Ovary (tissue), 9 donors: ENCODE results near the gene USP10. TPM values are rescaled to one million over a fixed set of nuclear protein-coding genes. Genes with fewer than 3 reads are reported as not detected.

ENCODE experiments used
- DNase-seq, 5 donors: peaks; one replicate each; pipeline ENCODE4 v3.0.0-alpha.2; 2019 to 2020
- H3K27ac ChIP-seq, 2 donors: fragments of 200-600 bp; one replicate each; pipeline versions ENCODE4 v1.5.1 to v1.8.0; 2019 to 2022
- H3K27me3 ChIP-seq: fragments of 200-600 bp; one replicate; pipeline ENCODE4 v1.8.0; 2022
- H3K36me3 ChIP-seq: fragments of 200-600 bp; sonication (generic); one replicate; pipeline ENCODE4 v1.5.1; 2019
- H3K4me1 ChIP-seq: one replicate; pipeline ENCODE4 v1.8.1; 2013; ENCODE audit warnings: mild to moderate bottlenecking, moderate library complexity; ENCODE audit not compliant: insufficient read depth
- H3K4me3 ChIP-seq: fragments of 200-600 bp; sonication (generic); one replicate; pipeline ENCODE4 v1.5.1; 2017
- H3K9me3 ChIP-seq, 2 donors: fragments of 200-600 bp in 1 of 2; sonication (generic) in 1 of 2; one replicate each; pipeline versions ENCODE4 v1.5.1 to v1.8.1; 2013 to 2019; ENCODE audit warnings: mild to moderate bottlenecking in 1 of 2, moderate library complexity in 1 of 2
- CTCF ChIP-seq, 3 donors: fragments of 450-650 bp in 2 of 3; fragments of 200-600 bp in 1 of 3; IDR thresholded peaks; one replicate each; pipeline versions ENCODE4 v1.5.1 to v1.8.0; 2016 to 2022; ENCODE audit warnings: antibody characterized with exemption in 3 of 3, mild to moderate bottlenecking in 1 of 3
- EP300 ChIP-seq: sonication (generic); formaldehyde crosslinking; IDR thresholded peaks from one replicate; pipeline ENCODE4 v1.6.1; 2017; ENCODE audit warnings: antibody characterized with exemption
- POLR2A ChIP-seq: fragments of 450-650 bp; IDR thresholded peaks from one replicate; pipeline ENCODE4 v1.6.1; 2017; ENCODE audit warnings: antibody characterized with exemption, mild to moderate bottlenecking, moderate library complexity
- WGBS, 3 donors: extraction: QIAGEN DNeasy Blood & Tissue Kit in 1 of 3; methylation state at CpG; one replicate each; pipeline versions ENCODE4 v1.1.5 to v1.1.7; 2013 to 2017; 5-methylcytosine and 5-hydroxymethylcytosine counted together
- intact Hi-C, 4 donors: fragments of 100-400 bp; cut with DNase I; formaldehyde crosslinking; loops; one replicate each; pipeline versions ENCODE4 v1.11.0 to v1.15.1; 2022 to 2023
- polyA plus RNA-seq, 2 donors: library from polyadenylated mRNA; stranded (reverse); fragments of 200-250 nt in 1 of 2; fragments of 350-450 nt in 1 of 2; fragmentation: Illumina TruSeq in 1 of 2; extraction: RNeasy Lipid Tissue Mini Kit (QIAGEN cat#74804) in 1 of 2; gene quantifications; one replicate each; pipeline ENCODE4 v1.2.3, GENCODE V29; 2013 to 2014
- total RNA-seq, 7 donors: library from RNA; depleted of rRNA in 2 of 7; stranded (reverse); fragments of >200 nt in 2 of 7; fragmentation: NEBNext Ultra II Directional in 3 of 7; extraction: Animal tissue kit (Norgen Biotek cat#: 25700) in 3 of 7; gene quantifications; one replicate each; pipeline versions ENCODE4 v1.1.0 to v1.2.4, GENCODE V29; 2016 to 2023
- donor health status: DM: no; HTN: no; CAD: no; lungs with moderate emphysema.
- donor health status: DM: no; HTN: no; CAD: no.
- donor health status: Bipolar disorder and iron deficiency.
- donor health status: DM: yes; HTN: yes; CAD: no.
- donor health status: DM: no; HTN: no; CAD: no.
- donor health status: DM: yes; HTN: yes; CAD: no.

USP10 gene
- total and polyA plus RNA-seq, 9 donors, result 24.6 to 98.8 (median 71.4) TPM

GRCh38 chr16:84769416-84769815, 69.6 kb downstream of the USP10 start:
- Histone ChIP-seq H3K4me3 (no peak overlapping the region), H3K36me3 (no peaks in the 10 kb centered on the region), H3K4me1 (peaks cover 7% of the 10 kb centered on the region), H3K27ac (no peak overlapping the region), H3K9me3 (no peaks in the 10 kb centered on the region), H3K27me3 (no peaks in the 10 kb centered on the region)
- TF ChIP-seq EP300 (no peak), CTCF (IDR thresholded peaks at IDR 0.05) (no peak), POLR2A (no peak)
- intact Hi-C loops, result loop anchor here in 1 of 4 donors (5.0 kb wide), 1 partner anchor 68 kb away; no protein-coding TSS in a partner anchor
- 88 to 93% (median 90%) methylated on average over 3 of the region's 3 CpGs for WGBS, 3 donors
- no peak for DNase-seq

- no peak for TF ChIP-seq EP300
- TF ChIP-seq POLR2A, result no peak
- no peak for TF ChIP-seq CTCF (IDR thresholded peaks at IDR 0.05)
- H3K27me3 ChIP-seq, result no peaks in the 10 kb centered on the region
- no peak overlapping the region for H3K27ac ChIP-seq
- H3K4me3 ChIP-seq, result no peak overlapping the region
- intact Hi-C loops, result no loop called here
- DNase-seq, result no peak
- no peaks in the 10 kb centered on the region for H3K36me3 ChIP-seq
- 90 to 91% (median 91%) methylated on average over 10 of the region's 10 CpGs for WGBS, 3 donors
- H3K4me1 ChIP-seq, result no peaks in the 10 kb centered on the region
- no peaks in the 10 kb centered on the region for H3K9me3 ChIP-seq
Observed at GRCh38 chr16:84773312-84773711, 73.5 kb downstream of the USP10 start.

- Histone ChIP-seq H3K36me3 (no peaks in the 10 kb centered on the region), H3K27me3 (no peaks in the 10 kb centered on the region), H3K27ac (no peak overlapping the region), H3K9me3 (no peaks in the 10 kb centered on the region), H3K4me3 (no peak overlapping the region), H3K4me1 (no peaks in the 10 kb centered on the region)
- intact Hi-C loops, result no loop called here
- DNase-seq, result no peak
- 74 to 82% (median 79%) methylated on average over 4 of the region's 4 CpGs for whole genome bisulfite sequencing, 3 donors
- TF ChIP-seq EP300 (no peak), CTCF (IDR thresholded peaks at IDR 0.05) (no peak)
Observed at GRCh38 chr16:84774810-84775209, 75.0 kb downstream of the USP10 start.

GRCh38 chr16:84775262-84775810, 75.5 kb downstream of the USP10 start:
- H3K4me3 ChIP-seq, result no peak overlapping the region
- intact Hi-C loops, result no loop called here
- H3K27me3 ChIP-seq, result no peaks in the 10 kb centered on the region
- no peak overlapping the region for H3K27ac ChIP-seq
- H3K36me3 ChIP-seq, result no peaks in the 10 kb centered on the region
- no peak for DNase-seq
- 88 to 91% (median 88%) methylated on average over 14 of the region's 14 CpGs for WGBS, 3 donors
- H3K4me1 ChIP-seq, result no peaks in the 10 kb centered on the region
- no peaks in the 10 kb centered on the region for H3K9me3 ChIP-seq
- no peak for TF ChIP-seq POLR2A
- no peak for TF ChIP-seq EP300
- TF ChIP-seq CTCF (IDR thresholded peaks at IDR 0.05), result no peak
